SHP77 treated with DMSO at 0.1 percent for 48 hours (cell line): ENCODE results near the gene TCEAL7.

Experiments used
- DNase-seq: peaks from one replicate; lab custom pipeline; 2025; lab: John Stamatoyannopoulos, UW

The TCEAL7 gene

GRCh38 chrX:103367502-103367901 is 37.5 kb downstream of the TCEAL7 start:
- DNase-seq, result no peak

GRCh38 chrX:103369479-103369878 is 39.4 kb downstream of the TCEAL7 start:
- no peak for DNase-seq

GRCh38 chrX:103372886-103373285 is 42.8 kb downstream of the TCEAL7 start:
- DNase-seq, result no peak

GRCh38 chrX:103373581-103373980 is 43.5 kb downstream of the TCEAL7 start:
- no peak for DNase-seq

GRCh38 chrX:103376118-103376978 is 46.3 kb downstream of the TCEAL7 start, which contains the start of gene BEX3:
Gene BEX3, plus strand, starts transcription at chrX:103376538. Its CDS starts 984 bp downstream, at chrX:103377522.
- DNase-seq, result no peak

GRCh38 chrX:103376979-103377324 is 46.9 kb downstream of the TCEAL7 start:
- DNase-seq, result no peak

- DNase-seq, result no peak
Observed at GRCh38 chrX:103378990-103379389, 49.0 kb downstream of the TCEAL7 start.
